OCI-M1 (cell line): Measurements from ENCODE around the gene NEURL3.

ENCODE experiments used
- DNase-seq: peaks from one replicate; lab custom pipeline; 2025; lab: John Stamatoyannopoulos, UW

Gene NEURL3

GRCh38 chr2:96539215-96539920 lies 34.2 kb upstream of the NEURL3 start:
- DNase-seq: no peak

- DNase-seq: no peak
These were observed 33.5 kb upstream of the NEURL3 start for GRCh38 chr2:96538487-96539214.

- DNase-seq: no peak
These were observed 32.8 kb upstream of the NEURL3 start for GRCh38 chr2:96537734-96538486.

GRCh38 chr2:96537066-96537733 lies 32.0 kb upstream of the NEURL3 start:
- DNase-seq: peak; percentile 87

GRCh38 chr2:96536445-96537065 lies 31.4 kb upstream of the NEURL3 start, which contains the start of gene ARID5A:
Gene ARID5A, plus strand, starts transcription at chr2:96536752. Its CDS starts 75 bp downstream, at chr2:96536827.
- DNase-seq: peak; percentile 94

GRCh38 chr2:96535331-96535730 lies 30.2 kb upstream of the NEURL3 start:
- DNase-seq: no peak

- no peak for DNase-seq
These were observed 29.6 kb upstream of the NEURL3 start for GRCh38 chr2:96534701-96535181.

GRCh38 chr2:96534141-96534540 lies 29.0 kb upstream of the NEURL3 start:
- no peak for DNase-seq

GRCh38 chr2:96533292-96534073 lies 28.3 kb upstream of the NEURL3 start:
- DNase-seq: peak; percentile 15

GRCh38 chr2:96532641-96533291 lies 27.6 kb upstream of the NEURL3 start:
- DNase-seq: no peak

GRCh38 chr2:96531872-96532505 lies 26.8 kb upstream of the NEURL3 start:
- peak; percentile 99 for DNase-seq

GRCh38 chr2:96531366-96531765 lies 26.2 kb upstream of the NEURL3 start:
- DNase-seq: no peak

- no peak for DNase-seq
These were observed 25.6 kb upstream of the NEURL3 start for GRCh38 chr2:96530474-96531357.

GRCh38 chr2:96530144-96530430 lies 24.9 kb upstream of the NEURL3 start:
- no peak for DNase-seq

GRCh38 chr2:96529376-96530143 lies 24.4 kb upstream of the NEURL3 start:
- no peak for DNase-seq

- DNase-seq: peak; percentile 33
These were observed 23.7 kb upstream of the NEURL3 start for GRCh38 chr2:96528700-96529375.

GRCh38 chr2:96528006-96528699 lies 23.0 kb upstream of the NEURL3 start:
- peak; percentile 68 for DNase-seq
